Lower lobe of right lung (tissue), 2 donors: ENCODE results near the gene ATAD3B. TPM values are rescaled to one million over a fixed set of nuclear protein-coding genes. Genes with fewer than 3 reads are reported as not detected.
"Not testable (repeated sequence)": the region's sequence is repeated elsewhere in the genome, so short reads cannot be mapped to it uniquely, and the experiment has no call there.

ENCODE experiments used
- ATAC-seq, 2 donors: fragments of 200-7000 bp; cut with Tn5 transposase; one replicate each; pipeline ENCODE4 v1.9.1; 2020 to 2022; ENCODE audit warnings: mild to moderate bottlenecking in 2 of 2, moderate library complexity in 2 of 2
- DNase-seq: peaks from one replicate; pipeline ENCODE4 v3.0.0-alpha.2; 2020
- H3K27ac ChIP-seq: fragments of 200-600 bp; one replicate; pipeline ENCODE4 v1.8.0; 2022
- H3K27me3 ChIP-seq: fragments of 200-600 bp; one replicate; pipeline ENCODE4 v1.8.0; 2022; ENCODE audit warnings: low read depth
- H3K36me3 ChIP-seq: fragments of 200-600 bp; one replicate; pipeline ENCODE4 v1.8.0; 2022; ENCODE audit warnings: mild to moderate bottlenecking
- H3K4me1 ChIP-seq: fragments of 200-600 bp; one replicate; pipeline ENCODE4 v1.8.0; 2022
- H3K4me3 ChIP-seq: fragments of 200-600 bp; one replicate; pipeline ENCODE4 v1.8.0; 2022; ENCODE audit warnings: mild to moderate bottlenecking
- H3K9me3 ChIP-seq: fragments of 200-600 bp; one replicate; pipeline ENCODE4 v1.8.0; 2022
- CTCF ChIP-seq: fragments of 200-600 bp; IDR thresholded peaks from one replicate; pipeline ENCODE4 v1.8.0; 2022; ENCODE audit warnings: antibody characterized with exemption, mild to moderate bottlenecking
- intact Hi-C: fragments of 100-400 bp; cut with DNase I; formaldehyde crosslinking; loops from one replicate; pipeline ENCODE4 v1.11.0; 2022
- total RNA-seq: library from RNA; stranded (reverse); fragmentation: NEBNext Ultra II Directional; extraction: Animal tissue kit (Norgen Biotek cat#: 25700); gene quantifications from one replicate; pipeline ENCODE4 v1.2.1, GENCODE V29; 2021
- donor health status: DM: no; HTN: yes; CAD: no; lungs with severe emphysema.

The ATAD3B gene
- total RNA-seq, 1 donor from 2014 or later, result 19.0 TPM

DNA sequence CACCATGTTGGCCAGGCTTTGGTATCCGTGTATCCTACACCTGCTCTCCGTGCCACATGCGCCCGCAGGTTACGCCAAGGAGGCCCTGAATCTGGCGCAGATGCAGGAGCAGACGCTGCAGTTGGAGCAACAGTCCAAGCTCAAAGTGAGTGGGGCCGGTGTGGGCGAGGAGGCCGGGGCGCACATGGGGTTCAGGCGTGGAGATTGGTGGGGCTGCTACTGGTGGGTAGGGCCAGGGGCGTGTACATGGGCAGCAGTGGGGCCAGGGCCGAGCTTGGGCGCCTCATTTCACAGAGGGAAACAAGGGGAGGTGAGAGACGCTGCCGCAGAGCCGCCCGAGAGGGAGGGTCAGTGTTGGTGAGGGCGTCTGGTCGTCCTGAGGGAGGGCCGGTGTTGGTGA, 5.6 kb downstream of the ATAD3B start:
- Histone ChIP-seq H3K4me3 (no peak overlapping the region), H3K4me1 (peaks cover 12% of the 10 kb centered on the region), H3K36me3 (peaks cover 43% of the 10 kb centered on the region), H3K9me3 (no peaks in the 10 kb centered on the region), H3K27ac (no peak overlapping the region), H3K27me3 (no peaks in the 10 kb centered on the region)
- DNase-seq (no peak), ATAC-seq (no peak)
- intact Hi-C loops, result no loop called here
- TF ChIP-seq CTCF, result no peak

DNA sequence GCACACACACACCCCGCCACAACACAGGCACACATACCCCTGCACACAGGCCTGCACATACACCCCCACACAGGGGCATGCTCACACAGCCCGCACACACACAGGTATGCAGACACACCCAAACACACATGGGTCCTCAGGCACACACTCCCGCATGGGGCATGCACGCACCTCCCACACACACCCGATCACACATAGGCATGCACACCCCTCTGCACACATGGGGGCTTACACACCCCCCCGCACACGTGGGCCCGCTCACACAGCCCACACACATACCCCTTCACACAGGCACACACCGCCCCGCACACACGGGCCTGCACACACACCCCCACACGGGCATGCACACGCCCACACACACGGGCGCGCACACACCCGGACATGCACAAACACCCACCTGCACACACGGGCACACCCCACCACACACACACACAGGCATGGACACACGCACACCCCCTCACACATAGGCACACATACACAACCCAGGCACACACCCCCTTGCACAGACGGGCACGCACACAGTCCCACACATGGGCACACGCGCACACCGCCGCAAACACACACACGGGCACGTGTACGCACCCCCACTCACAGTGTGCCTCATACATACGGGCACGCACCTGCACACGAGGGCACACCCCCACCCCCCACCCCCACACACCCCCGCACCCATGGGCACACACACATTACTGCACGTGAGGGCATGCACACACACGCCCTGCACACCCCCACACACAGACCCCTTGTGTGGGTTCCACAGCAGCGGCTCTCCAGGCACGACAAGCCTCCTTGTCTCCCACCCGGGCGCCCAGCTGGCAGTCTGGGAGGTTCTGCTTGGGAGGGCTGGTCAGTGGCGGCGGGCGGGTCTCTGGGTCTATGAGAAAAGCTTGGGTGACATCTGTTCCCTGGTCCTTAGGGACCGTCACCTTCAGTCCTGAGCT, 8.3 kb downstream of the ATAD3B start:
- Histone ChIP-seq H3K4me1 (no peaks in the 10 kb centered on the region), H3K4me3 (no peak overlapping the region), H3K9me3 (no peaks in the 10 kb centered on the region), H3K36me3 (peaks cover 67% of the 10 kb centered on the region), H3K27me3 (no peaks in the 10 kb centered on the region), H3K27ac (no peak overlapping the region)
- no peak for DNase-seq
- no peak for TF ChIP-seq CTCF
- peak in 1 of 2 donors; percentile 7 for ATAC-seq
- intact Hi-C loops, result no loop called here

DNA sequence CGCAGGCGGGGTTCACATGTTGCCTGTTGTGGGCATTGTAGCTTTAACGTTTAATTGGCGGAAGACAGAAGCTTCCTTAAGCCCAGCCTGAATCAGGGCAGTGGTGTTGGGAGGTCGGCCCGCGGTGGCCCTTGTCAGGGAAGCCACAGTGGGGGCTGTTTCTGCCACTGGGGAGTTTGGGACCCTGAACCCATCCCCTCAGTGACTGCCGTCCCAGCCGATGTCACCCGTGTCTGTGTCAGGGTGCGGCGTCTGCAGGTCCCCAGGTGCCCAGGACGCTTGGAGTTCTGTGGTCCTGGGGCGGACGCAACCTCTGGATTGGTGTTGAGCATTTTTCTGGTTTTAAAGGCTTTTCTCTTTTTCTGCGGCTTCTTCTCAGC, 8.9 kb downstream of the ATAD3B start:
- H3K9me3 ChIP-seq, H3K27ac ChIP-seq, H3K27me3 ChIP-seq, DNase-seq, H3K4me1 ChIP-seq, H3K4me3 ChIP-seq, ATAC-seq, intact Hi-C loops: not testable (repeated sequence)
- H3K36me3 ChIP-seq, result peaks cover 70% of the 10 kb centered on the region

GRCh38 chr1:1481811-1482210, 10.2 kb downstream of the ATAD3B start:
- DNase-seq, H3K27ac ChIP-seq, H3K9me3 ChIP-seq, H3K27me3 ChIP-seq, intact Hi-C loops, H3K4me1 ChIP-seq, ATAC-seq, H3K4me3 ChIP-seq: not testable (repeated sequence)
- peaks cover 81% of the 10 kb centered on the region for H3K36me3 ChIP-seq

GRCh38 chr1:1482856-1483255, 11.3 kb downstream of the ATAD3B start:
- H3K4me1 ChIP-seq, result no peaks in the 10 kb centered on the region
- no peaks in the 10 kb centered on the region for H3K27me3 ChIP-seq
- no peak overlapping the region for H3K27ac ChIP-seq
- peaks cover 81% of the 10 kb centered on the region for H3K36me3 ChIP-seq
- H3K4me3 ChIP-seq, result no peak overlapping the region
- TF ChIP-seq CTCF, result no peak
- H3K9me3 ChIP-seq, result no peaks in the 10 kb centered on the region
- intact Hi-C loops, result no loop called here
- no peak for DNase-seq
- no peak for ATAC-seq

- peaks cover 83% of the 10 kb centered on the region for H3K36me3 ChIP-seq
- intact Hi-C loops, result no loop called here
- ATAC-seq, result no peak
Measured at GRCh38 chr1:1483714-1484113, 12.1 kb downstream of the ATAD3B start.

DNA sequence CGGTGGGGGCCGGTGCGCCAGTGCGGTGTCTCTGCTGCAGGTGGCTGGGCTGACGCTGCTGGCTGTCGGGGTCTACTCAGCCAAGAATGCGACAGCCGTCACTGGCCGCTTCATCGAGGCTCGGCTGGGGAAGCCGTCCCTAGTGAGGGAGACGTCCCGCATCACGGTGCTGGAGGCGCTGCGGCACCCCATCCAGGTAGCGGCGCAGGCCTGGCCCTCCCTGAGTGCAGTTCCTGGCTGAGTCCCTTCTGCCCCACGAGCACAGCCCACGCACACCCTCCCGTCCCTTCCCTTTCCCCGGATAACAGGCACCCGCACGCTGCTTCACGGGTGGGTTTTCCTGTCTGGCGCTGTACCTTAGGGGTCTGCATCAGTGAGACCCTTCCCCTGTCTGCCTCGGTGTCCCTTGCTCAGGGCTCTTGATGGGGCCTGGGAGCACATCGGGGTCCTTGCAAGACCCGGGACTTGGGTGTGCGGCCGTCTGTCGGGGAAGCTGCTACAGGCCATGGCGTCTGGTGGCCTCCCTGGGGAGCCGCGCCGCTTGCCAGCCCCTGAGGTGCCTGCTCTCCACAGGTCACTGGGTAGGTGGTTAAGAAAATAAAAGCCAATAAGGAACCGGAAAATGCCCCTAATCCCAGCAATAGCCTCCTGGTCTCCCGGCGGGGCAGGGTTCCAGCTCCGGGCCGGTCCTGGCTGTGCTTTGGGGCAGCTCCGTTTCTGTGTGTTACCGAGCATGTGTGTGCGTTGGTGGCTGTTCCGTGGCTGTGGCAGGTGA, 13.6 kb downstream of the ATAD3B start:
- H3K4me1 ChIP-seq, ATAC-seq, DNase-seq, H3K9me3 ChIP-seq, H3K27me3 ChIP-seq, H3K27ac ChIP-seq, intact Hi-C loops, H3K4me3 ChIP-seq: not testable (repeated sequence)
- H3K36me3 ChIP-seq, result peaks cover 85% of the 10 kb centered on the region

More at GRCh38 chr1:1483714-1484113, 12.1 kb downstream of the ATAD3B start:
- Histone ChIP-seq H3K4me3 (no peak overlapping the region), H3K9me3 (no peaks in the 10 kb centered on the region), H3K27ac (no peak overlapping the region), H3K4me1 (no peaks in the 10 kb centered on the region), H3K27me3 (no peaks in the 10 kb centered on the region)
- DNase-seq, result no peak
- no peak for TF ChIP-seq CTCF

DNA sequence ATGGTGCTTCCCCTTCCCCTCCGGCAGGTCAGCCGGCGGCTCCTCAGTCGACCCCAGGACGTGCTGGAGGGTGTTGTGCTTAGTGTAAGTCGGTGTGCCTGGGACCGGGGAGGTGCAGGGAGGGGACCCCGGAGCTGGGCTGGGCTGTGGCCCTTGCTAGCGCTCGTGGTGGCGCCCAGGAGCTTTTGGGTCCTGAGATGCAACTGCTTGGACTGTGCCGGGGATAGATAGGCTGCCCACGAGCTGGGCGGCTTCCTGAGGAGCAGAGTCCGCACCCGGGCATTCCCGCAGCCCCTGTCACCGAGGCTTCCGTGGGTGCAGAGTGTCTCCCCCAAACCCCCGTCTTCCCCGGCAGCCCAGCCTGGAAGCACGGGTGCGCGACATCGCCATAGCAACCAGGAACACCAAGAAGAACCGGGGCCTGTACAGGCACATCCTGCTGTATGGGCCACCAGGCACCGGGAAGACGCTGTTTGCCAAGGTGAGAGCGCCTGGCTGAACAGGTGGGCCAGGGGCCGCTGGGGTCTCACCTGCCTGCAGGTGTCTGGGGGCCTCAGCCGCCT, 14.3 kb downstream of the ATAD3B start:
- H3K4me3 ChIP-seq, intact Hi-C loops, DNase-seq, H3K27me3 ChIP-seq, H3K27ac ChIP-seq, ATAC-seq, H3K9me3 ChIP-seq, H3K4me1 ChIP-seq: not testable (repeated sequence)
- peaks cover 85% of the 10 kb centered on the region for H3K36me3 ChIP-seq
